Keratinocyte (primary cell): Measurements from ENCODE around the gene DMRT1. TPM values are rescaled to one million over a fixed set of nuclear protein-coding genes. Genes with fewer than 3 reads are reported as not detected.

ENCODE experiments used
- DNase-seq: peaks from one replicate; pipeline ENCODE4 v3.0.0-alpha.2; 2011; ENCODE audit warnings: low read depth, missing footprints, low spot score
- FAIRE-seq: peaks from 2 replicates; lab custom pipeline; 2011; peaks lifted over from hg19 to GRCh38; lab: Jason Lieb, UNC
- H2AFZ ChIP-seq: 2 replicates; pipeline ENCODE4 v1.6.0; 2012; ENCODE audit warnings: low read length, control low read depth, inconsistent platforms; ENCODE audit not compliant: control insufficient read depth
- H3K27ac ChIP-seq: 2 replicates; pipeline ENCODE4 v1.5.1; 2011; ENCODE audit warnings: low read length; ENCODE audit not compliant: control insufficient read depth, insufficient read depth
- H3K27me3 ChIP-seq: 3 replicates; pipeline ENCODE4 v1.6.0; 2011; ENCODE audit warnings: low read length; ENCODE audit not compliant: control insufficient read depth, insufficient read depth; ENCODE audit errors: extremely low read depth
- H3K36me3 ChIP-seq, 2 experiments: 2 replicates in 1 of 2; 3 replicates in 1 of 2; pipeline ENCODE4 v1.5.1; 2011; ENCODE audit warnings: low read length in 2 of 2, mild to moderate bottlenecking in 1 of 2; ENCODE audit not compliant: control insufficient read depth in 2 of 2, insufficient read depth in 2 of 2; ENCODE audit errors: extremely low read depth in 1 of 2
- H3K4me1 ChIP-seq: 3 replicates; pipeline ENCODE4 v1.5.1; 2011; ENCODE audit warnings: low read length; ENCODE audit not compliant: control insufficient read depth, insufficient read depth; ENCODE audit errors: extremely low read depth
- H3K4me2 ChIP-seq: 3 replicates; pipeline ENCODE4 v1.6.0; 2011; ENCODE audit warnings: low read depth, low read length; ENCODE audit not compliant: control insufficient read depth, insufficient read depth; ENCODE audit errors: extremely low read depth
- H3K4me3 ChIP-seq, 3 experiments: fragments of 200-600 bp in 1 of 3; sonication (generic) in 1 of 3; 2 replicates in 2 of 3; 3 replicates in 1 of 3; pipeline ENCODE4 v1.5.1; 2011 to 2016; ENCODE audit warnings: low read length in 3 of 3, mild to moderate bottlenecking in 3 of 3, control low read depth in 2 of 3, inconsistent platforms in 1 of 3, low read depth in 1 of 3, mixed read lengths in 1 of 3, mixed run types in 1 of 3, moderate library complexity in 1 of 3; ENCODE audit not compliant: control insufficient read depth in 2 of 3, insufficient read depth in 2 of 3; ENCODE audit errors: extremely low read depth in 1 of 3
- H3K79me2 ChIP-seq: 2 replicates; pipeline ENCODE4 v1.6.0; 2012; ENCODE audit warnings: low read length; ENCODE audit not compliant: control insufficient read depth, insufficient read depth
- H3K9ac ChIP-seq: 3 replicates; pipeline ENCODE4 v1.6.0; 2011; ENCODE audit warnings: low read length; ENCODE audit not compliant: control insufficient read depth, insufficient read depth; ENCODE audit errors: extremely low read depth
- H3K9me1 ChIP-seq: 3 replicates; pipeline ENCODE4 v1.6.0; 2011; ENCODE audit warnings: low read length; ENCODE audit not compliant: control insufficient read depth, insufficient read depth; ENCODE audit errors: extremely low read depth
- H3K9me3 ChIP-seq: 2 replicates; pipeline ENCODE4 v1.5.1; 2012; ENCODE audit warnings: low read depth, low read length; ENCODE audit not compliant: control insufficient read depth
- H4K20me1 ChIP-seq: 3 replicates; pipeline ENCODE4 v1.6.0; 2011; ENCODE audit warnings: low read length; ENCODE audit not compliant: control insufficient read depth, insufficient read depth; ENCODE audit errors: extremely low read depth
- EZH2 ChIP-seq: IDR thresholded peaks from one replicate; pipeline ENCODE4 v1.6.1; 2012; ENCODE audit warnings: inconsistent platforms, mild to moderate bottlenecking, low read length, moderate library complexity
- dilution Hi-C: fragments of 300-500 bp; cut with MboI; formaldehyde crosslinking; loops from one replicate; pipeline ENCODE4 v1.7.0; 2020; ENCODE audit warnings: low sequenced_read_pairs; ENCODE audit not compliant: extremely low pct_ligation_motif_present
- polyA plus RNA-seq, 5 experiments: library from polyadenylated mRNA; depleted of rRNA in 3 of 5; stranded (reverse) in 3 of 5; stranded (forward) in 1 of 5; unstranded in 1 of 5; fragments of >200 nt; gene quantifications; 1 replicate in 1 of 5; 2 replicates in 3 of 5; 3 replicates in 1 of 5; pipeline versions ENCODE4 v1.2.1 to v1.2.3, GENCODE V29; 2011 to 2012; ENCODE audit warnings: missing spikeins in 2 of 5, low read depth in 1 of 5, low replicate concordance in 1 of 5
- TF ChIP-seq, protein P1 (sequence below), 3 experiments: IDR thresholded peaks in 1 of 3; conservative IDR thresholded peaks in 1 of 3; optimal IDR thresholded peaks in 1 of 3; 2 replicates in 2 of 3; 3 replicates in 1 of 3; pipeline versions ENCODE3 to v1.5.1; 2011; ENCODE audit warnings: low read length in 3 of 3, mild to moderate bottlenecking in 3 of 3, moderate library complexity in 2 of 3, control low read depth in 1 of 3, inconsistent platforms in 1 of 3; ENCODE audit not compliant: insufficient read depth in 2 of 3; ENCODE audit errors: extremely low read depth in 1 of 3

The DMRT1 gene
- polyA plus RNA-seq, 1 donor (not counting 4 experiments of a cell fraction or from before 2014, with no cell fraction given), result not detected

DNA sequence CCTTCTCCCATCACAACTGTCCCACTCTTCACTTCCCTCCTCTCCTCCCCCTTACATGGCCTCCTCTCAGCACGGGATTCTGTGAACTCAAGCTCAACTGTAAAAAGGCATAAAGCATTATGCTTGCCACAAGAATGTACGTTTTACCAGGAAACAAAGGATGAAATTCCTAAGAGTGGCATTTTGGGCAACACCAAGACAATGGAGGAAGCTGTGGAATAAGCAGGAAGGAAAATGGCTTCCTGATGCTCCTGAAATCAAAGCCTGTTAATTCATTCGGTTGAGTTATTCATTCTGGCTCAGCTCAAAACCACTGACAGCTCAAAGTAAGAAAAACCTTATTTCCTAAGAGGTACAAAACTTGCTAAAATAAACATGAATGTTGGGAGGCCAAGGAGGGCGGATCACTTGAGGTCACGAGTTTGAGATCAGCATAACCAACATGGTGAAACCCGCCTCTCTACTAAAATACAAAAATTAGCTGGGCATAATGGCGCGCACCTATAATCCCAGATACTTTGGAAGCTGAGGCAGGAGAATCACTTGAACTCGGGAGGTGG, 40.8 kb upstream of the DMRT1 start:
- Histone ChIP-seq H3K9me3 (no peaks in the 10 kb centered on the region), H4K20me1 (no peaks in the 10 kb centered on the region), H2AFZ (peak overlapping the region; percentile 85), H3K9me1 (no peaks in the 10 kb centered on the region), H3K9ac (peak overlapping the region; percentile 40), H3K79me2 (no peaks in the 10 kb centered on the region), H3K4me2 (peak overlapping the region; percentile 79), H3K4me1 (peaks cover 25% of the 10 kb centered on the region), H3K36me3 (no peaks in the 10 kb centered on the region), H3K27me3 (no peaks in the 10 kb centered on the region), H3K4me3 (no peak overlapping the region), H3K27ac (peak overlapping the region; percentile 65)
- dilution Hi-C loops, result no loop called here
- no peak for TF ChIP-seq EZH2
- DNase-seq (no peak), FAIRE-seq (no peak)

DNA sequence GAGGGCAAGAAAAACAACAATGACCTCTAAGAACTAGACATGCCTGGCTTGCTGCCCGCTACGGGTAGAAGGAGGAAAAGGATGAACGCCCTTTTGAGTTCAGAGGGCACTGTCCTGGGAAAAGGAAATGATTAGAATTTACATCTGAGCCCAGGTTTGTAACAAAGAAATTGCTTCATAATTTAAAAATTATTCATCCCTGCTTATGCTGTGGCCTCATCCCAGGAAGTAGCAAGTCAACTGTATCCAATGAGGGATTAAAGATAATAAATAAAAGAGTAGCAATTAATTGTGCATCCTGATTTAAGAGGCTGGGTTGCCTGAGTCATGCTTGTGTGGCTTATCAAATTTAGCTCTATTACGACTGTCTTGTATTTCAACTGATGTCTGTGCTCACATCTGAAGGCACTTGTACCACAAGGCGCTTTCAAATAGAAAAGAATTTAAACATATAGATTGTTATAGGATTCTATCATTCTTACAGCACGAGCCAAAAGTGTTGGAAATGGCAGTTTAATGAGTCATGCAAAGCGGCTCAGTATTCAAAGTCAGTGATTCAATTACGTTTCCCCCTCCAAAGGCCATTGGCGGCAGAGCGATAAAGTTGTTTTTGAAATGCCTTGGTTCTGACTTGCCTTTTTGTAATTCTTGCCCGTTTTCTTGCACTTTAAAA, 40.0 kb upstream of the DMRT1 start:
- H3K4me3 ChIP-seq, result peak overlapping the region in 2 of 3 experiments; percentile 22 to 30
- FAIRE-seq (peak; percentile 79), DNase-seq (peak; percentile 15)
- no peak for TF ChIP-seq EZH2
- TF ChIP-seq, protein P1, sequence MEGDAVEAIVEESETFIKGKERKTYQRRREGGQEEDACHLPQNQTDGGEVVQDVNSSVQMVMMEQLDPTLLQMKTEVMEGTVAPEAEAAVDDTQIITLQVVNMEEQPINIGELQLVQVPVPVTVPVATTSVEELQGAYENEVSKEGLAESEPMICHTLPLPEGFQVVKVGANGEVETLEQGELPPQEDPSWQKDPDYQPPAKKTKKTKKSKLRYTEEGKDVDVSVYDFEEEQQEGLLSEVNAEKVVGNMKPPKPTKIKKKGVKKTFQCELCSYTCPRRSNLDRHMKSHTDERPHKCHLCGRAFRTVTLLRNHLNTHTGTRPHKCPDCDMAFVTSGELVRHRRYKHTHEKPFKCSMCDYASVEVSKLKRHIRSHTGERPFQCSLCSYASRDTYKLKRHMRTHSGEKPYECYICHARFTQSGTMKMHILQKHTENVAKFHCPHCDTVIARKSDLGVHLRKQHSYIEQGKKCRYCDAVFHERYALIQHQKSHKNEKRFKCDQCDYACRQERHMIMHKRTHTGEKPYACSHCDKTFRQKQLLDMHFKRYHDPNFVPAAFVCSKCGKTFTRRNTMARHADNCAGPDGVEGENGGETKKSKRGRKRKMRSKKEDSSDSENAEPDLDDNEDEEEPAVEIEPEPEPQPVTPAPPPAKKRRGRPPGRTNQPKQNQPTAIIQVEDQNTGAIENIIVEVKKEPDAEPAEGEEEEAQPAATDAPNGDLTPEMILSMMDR (optimal IDR thresholded peaks at IDR 0.05 in 1 of 3, IDR thresholded peaks at IDR 0.05 in 1 of 3, conservative IDR thresholded peaks at IDR 0.05 in 1 of 3; ENCODE audit: extremely low read depth in 1 of 3, insufficient read depth in 2 of 3, low read length in 3 of 3), result no peak
- H3K36me3 ChIP-seq, result no peaks in the 10 kb centered on the region
- H3K79me2 ChIP-seq, result no peaks in the 10 kb centered on the region
- H3K9me3 ChIP-seq, result no peaks in the 10 kb centered on the region
- dilution Hi-C loops, result no loop called here
- peak overlapping the region; percentile 85 for H2AFZ ChIP-seq
- peak overlapping the region; percentile 79 for H3K4me2 ChIP-seq
- H4K20me1 ChIP-seq, result no peaks in the 10 kb centered on the region
- H3K27ac ChIP-seq, result peak overlapping the region; percentile 65
- peak overlapping the region; percentile 40 for H3K9ac ChIP-seq
- no peaks in the 10 kb centered on the region for H3K9me1 ChIP-seq
- no peaks in the 10 kb centered on the region for H3K27me3 ChIP-seq
- peaks cover 25% of the 10 kb centered on the region for H3K4me1 ChIP-seq
